GM06990 (cell line): Measurements from ENCODE around the gene LAMB1.

Source experiments
- DNase-seq: peaks from one replicate; pipeline ENCODE4 v3.0.0-alpha.2; 2011; ENCODE audit not compliant: insufficient read length; ENCODE audit errors: extremely low read depth
- H3K27me3 ChIP-seq: replicated peaks from 2 replicates; pipeline ENCODE4 v1.6.0; 2011; ENCODE audit warnings: low read length; ENCODE audit not compliant: control insufficient read depth, insufficient read depth
- H3K36me3 ChIP-seq: 2 replicates; pipeline ENCODE4 v1.5.1; 2011; ENCODE audit warnings: low read length; ENCODE audit not compliant: control insufficient read depth, insufficient read depth
- H3K4me3 ChIP-seq: replicated peaks from 2 replicates; pipeline ENCODE4 v1.5.1; 2011; ENCODE audit warnings: low read depth, mild to moderate bottlenecking, control low read depth, low read length
- TF ChIP-seq, protein P1 (sequence below): IDR thresholded peaks from 2 replicates; pipeline ENCODE4 v1.5.1; 2011; ENCODE audit warnings: low read length, control low read depth, mild to moderate bottlenecking, inconsistent platforms; ENCODE audit not compliant: insufficient read depth, poor library complexity, severe bottlenecking

The LAMB1 gene

DNA sequence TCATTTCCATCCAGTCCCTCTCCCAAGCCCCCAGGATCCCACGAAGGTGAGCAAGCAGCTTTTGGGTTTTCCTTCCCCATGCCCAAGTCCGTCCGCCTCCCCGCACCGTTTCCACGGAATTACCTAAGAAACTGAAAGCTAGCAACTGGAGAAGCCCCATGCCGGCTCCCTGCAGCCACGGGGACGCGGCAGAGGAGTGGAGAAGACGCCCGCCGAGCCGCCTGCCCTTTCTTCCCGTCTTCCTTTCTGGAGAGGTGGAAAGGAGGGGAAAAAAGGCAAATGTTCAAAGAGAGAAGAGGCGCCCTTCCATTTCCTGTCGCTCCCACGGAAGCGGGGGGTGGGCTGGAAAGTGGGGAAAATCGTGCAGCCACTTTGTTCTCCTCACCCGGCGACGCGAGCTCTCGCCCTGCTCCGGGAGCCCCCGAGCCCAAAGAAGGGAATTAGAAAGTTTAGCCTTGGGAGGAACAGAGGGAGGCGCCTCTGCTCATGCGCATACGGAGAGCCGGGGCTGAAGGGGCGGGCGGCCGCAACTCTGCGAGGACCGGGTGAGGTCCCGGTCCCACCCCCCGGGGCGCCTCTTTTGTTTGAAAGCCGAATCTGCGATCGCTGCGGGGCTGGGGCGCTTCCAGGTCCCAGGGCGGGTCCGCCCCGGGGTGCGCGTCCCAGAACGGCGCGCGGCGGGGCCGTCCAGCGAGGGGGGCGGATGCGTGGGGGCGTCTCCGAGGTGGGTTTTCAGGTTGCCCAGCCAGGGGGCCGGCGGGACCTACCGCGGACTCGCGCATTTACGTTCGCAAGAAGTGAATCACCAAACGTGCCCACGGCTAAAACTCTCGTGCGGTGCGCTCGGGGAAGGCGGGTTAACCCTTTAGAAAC, at the start of gene LAMB1:
Gene LAMB1, minus strand, starts transcription at position 436 of the 873 bp plus-strand sequence. Its CDS starts 276 bp downstream, at position 160.
- Histone ChIP-seq H3K4me3 (no peak within 1 kb of the TSS), H3K36me3 (no peaks in the 10 kb centered on the region), H3K27me3 (peaks cover 2% of the 10 kb centered on the region)
- no peak for DNase-seq
- TF ChIP-seq, protein P1, sequence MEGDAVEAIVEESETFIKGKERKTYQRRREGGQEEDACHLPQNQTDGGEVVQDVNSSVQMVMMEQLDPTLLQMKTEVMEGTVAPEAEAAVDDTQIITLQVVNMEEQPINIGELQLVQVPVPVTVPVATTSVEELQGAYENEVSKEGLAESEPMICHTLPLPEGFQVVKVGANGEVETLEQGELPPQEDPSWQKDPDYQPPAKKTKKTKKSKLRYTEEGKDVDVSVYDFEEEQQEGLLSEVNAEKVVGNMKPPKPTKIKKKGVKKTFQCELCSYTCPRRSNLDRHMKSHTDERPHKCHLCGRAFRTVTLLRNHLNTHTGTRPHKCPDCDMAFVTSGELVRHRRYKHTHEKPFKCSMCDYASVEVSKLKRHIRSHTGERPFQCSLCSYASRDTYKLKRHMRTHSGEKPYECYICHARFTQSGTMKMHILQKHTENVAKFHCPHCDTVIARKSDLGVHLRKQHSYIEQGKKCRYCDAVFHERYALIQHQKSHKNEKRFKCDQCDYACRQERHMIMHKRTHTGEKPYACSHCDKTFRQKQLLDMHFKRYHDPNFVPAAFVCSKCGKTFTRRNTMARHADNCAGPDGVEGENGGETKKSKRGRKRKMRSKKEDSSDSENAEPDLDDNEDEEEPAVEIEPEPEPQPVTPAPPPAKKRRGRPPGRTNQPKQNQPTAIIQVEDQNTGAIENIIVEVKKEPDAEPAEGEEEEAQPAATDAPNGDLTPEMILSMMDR, result no peak

DNA sequence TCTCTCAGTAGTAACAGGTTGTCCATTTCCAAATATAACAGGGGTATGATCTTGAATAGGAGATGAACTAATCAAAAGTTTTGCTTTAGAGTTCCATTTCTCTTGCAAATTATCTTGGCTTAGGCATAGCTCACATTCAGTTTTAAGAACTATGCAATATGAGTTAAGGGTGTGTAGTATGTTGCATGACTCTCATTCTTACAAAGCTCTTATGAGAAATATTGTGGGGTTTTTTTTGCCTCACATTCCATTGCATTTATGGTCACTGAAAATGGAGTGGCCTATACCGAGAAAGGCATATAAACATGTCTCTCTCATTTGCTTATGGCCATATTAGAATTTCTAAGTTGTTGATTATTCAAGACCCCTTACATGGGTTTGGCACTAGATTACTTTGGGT, 48.5 kb upstream of the LAMB1 start:
- DNase-seq, result no peak
- Histone ChIP-seq H3K27me3 (no peaks in the 10 kb centered on the region), H3K4me3 (no peak overlapping the region), H3K36me3 (no peaks in the 10 kb centered on the region)
- TF ChIP-seq, protein P1, result no peak

DNA sequence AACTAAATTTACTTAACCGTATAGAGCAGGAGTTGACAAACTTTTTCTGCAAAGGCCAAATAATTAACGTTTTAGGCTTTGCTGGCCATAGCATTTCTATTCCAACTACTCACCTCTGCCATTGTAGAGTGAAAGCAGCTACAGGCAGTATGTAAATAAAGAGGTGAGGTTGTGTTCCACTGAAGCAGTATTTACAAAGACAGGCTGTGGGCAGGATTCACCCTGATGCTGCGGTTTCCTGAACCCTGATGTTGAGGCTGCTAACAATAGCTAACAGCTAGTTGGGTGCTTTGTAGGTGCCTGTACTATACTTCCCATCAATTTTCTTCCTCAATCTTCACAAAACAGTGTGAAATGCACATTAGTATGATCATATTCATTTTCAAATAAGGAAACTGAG, 47.0 kb upstream of the LAMB1 start:
- H3K27me3 ChIP-seq, result no peaks in the 10 kb centered on the region
- DNase-seq, result no peak
- no peak overlapping the region for H3K4me3 ChIP-seq
- no peaks in the 10 kb centered on the region for H3K36me3 ChIP-seq
- TF ChIP-seq, protein P1, result no peak

DNA sequence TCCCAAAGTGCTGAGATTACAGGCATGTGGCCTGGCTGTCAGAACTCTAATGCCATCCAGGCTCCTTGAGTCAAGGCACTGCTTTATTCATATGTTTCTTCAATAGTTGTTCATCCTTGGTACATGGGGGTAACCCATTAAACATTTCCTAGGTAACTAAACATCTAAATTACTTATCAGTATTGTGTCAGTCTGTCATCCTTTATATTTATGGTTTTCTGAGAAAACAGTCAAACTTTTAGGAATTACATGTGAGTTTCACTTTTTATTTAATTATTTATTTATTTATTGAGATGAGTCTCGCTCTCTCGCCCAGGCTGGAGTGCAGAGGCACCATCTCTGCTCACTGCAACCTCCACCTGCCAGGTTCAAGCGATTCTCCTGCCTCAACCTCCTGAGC, 45.5 kb upstream of the LAMB1 start:
- Histone ChIP-seq H3K4me3 (no peak overlapping the region), H3K36me3 (no peaks in the 10 kb centered on the region), H3K27me3 (no peaks in the 10 kb centered on the region)
- TF ChIP-seq, protein P1, result no peak
- DNase-seq, result no peak

DNA sequence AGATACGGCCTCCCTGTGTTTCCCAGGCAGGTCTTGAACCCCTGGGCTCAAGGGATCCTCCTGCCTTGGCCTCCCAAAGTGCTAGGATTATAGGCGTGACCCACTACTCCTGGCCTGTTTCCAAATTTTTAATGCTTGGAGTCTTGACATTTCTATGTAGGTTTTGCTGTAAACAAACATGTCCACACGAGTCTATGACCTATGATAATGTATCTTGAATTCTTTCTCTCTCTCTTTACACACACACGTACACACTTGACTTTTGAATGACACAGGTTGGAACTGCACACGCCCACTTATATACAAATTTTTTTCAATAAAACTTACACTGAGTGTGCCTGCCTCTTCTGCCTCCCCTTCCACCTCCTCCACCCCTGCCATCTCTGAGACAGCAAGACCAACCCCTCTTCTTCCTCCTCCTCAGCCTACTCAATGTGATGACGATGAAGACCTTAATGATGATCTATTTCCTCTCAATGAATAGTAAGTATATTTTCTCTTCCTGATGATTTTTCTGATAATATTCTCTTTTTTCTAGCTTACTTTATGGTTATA, 44.1 kb upstream of the LAMB1 start:
- TF ChIP-seq, protein P1, result no peak
- no peaks in the 10 kb centered on the region for H3K36me3 ChIP-seq

DNA sequence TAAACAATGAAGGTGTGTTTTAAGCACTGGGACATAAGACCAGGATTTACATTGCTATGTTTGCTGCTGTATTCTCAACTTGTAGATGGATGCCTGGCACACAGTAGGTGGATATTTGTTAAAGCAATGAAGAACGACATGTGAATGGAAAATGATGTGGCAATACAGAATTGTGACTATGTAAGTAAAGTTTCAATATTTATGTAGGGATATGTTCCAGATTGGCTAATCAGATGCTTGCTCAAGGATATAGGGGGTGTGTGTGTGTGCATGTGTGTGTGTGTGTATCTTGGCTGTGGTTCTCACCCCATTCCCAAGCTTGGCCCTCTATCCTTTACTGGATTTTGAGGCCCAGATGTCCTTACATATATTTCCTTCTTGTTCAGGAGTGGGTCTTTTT, 42.7 kb upstream of the LAMB1 start:
- TF ChIP-seq, protein P1, result no peak
- no peaks in the 10 kb centered on the region for H3K27me3 ChIP-seq
- no peaks in the 10 kb centered on the region for H3K36me3 ChIP-seq
- no peak for DNase-seq
- no peak overlapping the region for H3K4me3 ChIP-seq

More for the DNA sequence above, 44.1 kb upstream of the LAMB1 start:
- Histone ChIP-seq H3K4me3 (no peak overlapping the region), H3K27me3 (no peaks in the 10 kb centered on the region)
- no peak for DNase-seq
